Tongue (tissue), 2 donors: ENCODE measurements around the gene KCNIP2. TPM values are rescaled to one million over a fixed set of nuclear protein-coding genes. Genes with fewer than 3 reads are reported as not detected.

Source experiments
- DNase-seq: peaks from one replicate; pipeline ENCODE4 v3.0.0-alpha.2; 2015
- total RNA-seq: library from RNA; depleted of rRNA; stranded (reverse); fragments of >200 nt; gene quantifications from one replicate; pipeline ENCODE4 v1.2.3, GENCODE V29; 2014

Gene KCNIP2
- total RNA-seq, 1 donor from 2014 or later = 0.92 TPM

GRCh38 chr10:101851411-101852116 is 8.0 kb upstream of the KCNIP2 start:
- no peak for DNase-seq

DNA sequence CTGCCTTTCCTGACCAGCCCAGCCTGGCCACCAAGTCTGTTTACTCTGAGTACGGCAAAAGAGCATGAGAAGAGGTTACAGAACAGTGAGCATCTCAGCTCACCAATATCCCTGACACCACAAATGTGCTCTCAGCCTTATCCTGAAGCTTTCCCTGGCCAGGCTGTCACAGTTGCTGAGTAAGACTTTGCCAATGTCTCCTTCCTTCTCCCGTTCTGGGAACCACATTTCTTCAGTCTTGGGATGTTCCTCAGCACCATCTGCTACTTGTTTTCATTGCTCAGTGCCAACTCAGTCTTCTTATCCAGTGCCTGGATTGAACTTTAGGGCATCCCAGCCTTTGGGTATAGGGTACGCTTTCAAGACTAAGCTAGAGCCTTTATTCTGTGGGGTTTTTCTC is 7.1 kb upstream of the KCNIP2 start:
- no peak for DNase-seq

DNA sequence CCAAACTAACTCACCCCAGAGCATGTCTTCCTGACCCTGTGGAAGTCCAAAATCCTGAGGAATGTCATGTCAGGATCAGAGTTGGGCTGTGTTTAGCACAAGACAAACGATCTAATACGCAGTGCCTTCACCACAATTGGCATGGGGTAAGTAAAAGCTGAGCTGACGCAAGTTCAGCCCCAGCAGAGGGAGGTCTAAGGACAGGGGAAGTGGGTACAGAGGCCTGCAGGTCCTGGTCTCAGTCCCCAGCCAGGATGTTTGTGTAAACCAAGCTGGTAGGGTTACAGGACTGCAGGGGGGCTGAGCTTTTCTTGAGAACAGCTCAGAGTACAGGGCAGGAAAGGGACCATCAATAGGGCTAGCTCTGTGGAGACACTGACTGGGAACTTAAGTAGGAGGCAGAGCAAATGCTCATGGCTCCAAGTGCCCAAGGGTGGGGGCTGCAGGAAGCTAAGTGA is 5.3 kb upstream of the KCNIP2 start:
- DNase-seq = no peak

DNA sequence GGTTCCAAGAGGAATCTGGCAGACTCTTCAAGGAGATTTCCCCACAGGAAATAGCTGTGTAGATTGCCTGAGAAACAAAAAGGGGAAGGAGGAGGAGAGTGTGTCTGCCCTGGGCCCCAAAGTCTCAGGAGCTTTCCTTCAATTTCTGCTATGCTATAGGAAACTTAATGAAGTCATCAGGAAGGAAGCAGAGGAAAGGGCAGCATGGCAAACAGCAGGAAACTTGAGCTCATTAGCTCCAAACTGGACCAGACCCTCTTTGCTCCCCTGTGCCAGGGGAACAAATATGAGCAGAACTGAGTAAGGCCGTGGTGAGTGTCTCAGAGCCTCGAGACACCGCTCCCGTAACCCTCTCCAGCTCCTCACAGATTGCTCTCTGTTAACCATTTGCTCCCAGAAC is 4.8 kb upstream of the KCNIP2 start:
- DNase-seq = no peak

DNA sequence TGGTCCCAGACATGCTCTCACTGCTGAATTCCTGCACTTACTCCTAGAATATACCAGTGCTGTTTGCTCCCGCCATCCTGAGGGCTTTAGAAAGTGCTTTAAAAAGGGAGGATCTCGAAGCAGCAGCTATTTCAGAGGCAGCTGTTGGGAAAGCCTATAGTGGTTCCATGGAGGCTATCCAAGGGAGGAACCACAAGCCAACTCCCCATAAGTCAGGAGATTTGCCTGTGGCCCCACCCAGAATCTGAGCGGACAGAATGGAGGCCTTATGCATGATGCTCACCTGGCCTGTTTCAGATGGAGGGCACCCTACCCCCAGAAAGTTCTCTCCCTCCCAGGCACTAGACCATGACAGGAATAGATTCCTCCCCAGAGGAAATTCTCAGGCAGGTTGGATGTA is 2.3 kb upstream of the KCNIP2 start:
- DNase-seq = no peak

DNA sequence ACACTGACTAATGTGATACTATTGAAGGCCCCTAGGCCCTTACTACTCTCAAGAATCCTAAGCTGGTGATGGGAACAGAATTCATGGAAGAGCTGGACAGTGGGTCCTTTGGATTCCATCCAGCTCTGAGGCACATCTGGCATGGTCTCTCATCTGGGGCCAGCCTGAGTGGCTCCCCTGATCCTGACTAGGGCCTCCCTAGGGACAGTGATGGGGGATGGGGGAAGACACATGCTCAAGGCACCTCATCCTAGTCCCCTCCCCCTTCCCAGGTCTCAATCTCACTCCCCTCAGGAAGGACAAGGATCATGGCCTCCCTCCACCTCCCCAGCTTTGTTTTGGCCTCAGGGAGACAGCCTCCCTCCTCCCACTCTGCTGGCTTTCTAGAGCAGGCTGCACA is 1.8 kb downstream of the KCNIP2 start:
- DNase-seq = no peak

- DNase-seq = peak; percentile 94
Measured at GRCh38 chr10:101840741-101841453, 2.7 kb downstream of the KCNIP2 start.

DNA sequence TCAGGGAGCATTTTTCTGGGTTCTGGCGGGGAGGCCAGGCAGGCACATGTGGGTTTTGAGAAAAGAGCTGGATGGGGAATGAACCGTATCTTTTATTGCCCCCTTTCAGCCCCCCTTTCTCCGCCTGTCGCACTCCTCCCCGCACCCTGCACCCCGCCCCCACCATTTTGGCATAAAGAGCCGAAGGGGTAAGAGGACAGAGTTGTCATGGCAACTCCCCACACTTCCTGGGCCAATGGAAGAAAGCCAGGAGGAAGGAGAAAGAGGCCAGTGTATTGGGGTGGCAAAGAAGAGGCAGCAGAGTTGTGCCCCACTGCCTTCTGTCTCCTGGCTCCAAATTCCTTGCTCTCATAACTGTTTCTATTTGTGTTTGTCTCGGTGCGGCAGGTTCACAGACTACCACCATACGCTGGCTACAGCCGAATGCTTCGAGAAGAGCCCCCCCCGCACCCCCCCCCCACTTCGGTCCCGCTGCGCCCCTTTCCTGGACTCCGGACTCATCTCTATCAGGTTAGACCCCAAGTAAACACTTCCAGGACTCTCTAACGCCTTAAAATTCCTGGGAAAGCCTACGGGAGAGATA is 3.4 kb downstream of the KCNIP2 start:
- DNase-seq = peak; percentile 29

DNA sequence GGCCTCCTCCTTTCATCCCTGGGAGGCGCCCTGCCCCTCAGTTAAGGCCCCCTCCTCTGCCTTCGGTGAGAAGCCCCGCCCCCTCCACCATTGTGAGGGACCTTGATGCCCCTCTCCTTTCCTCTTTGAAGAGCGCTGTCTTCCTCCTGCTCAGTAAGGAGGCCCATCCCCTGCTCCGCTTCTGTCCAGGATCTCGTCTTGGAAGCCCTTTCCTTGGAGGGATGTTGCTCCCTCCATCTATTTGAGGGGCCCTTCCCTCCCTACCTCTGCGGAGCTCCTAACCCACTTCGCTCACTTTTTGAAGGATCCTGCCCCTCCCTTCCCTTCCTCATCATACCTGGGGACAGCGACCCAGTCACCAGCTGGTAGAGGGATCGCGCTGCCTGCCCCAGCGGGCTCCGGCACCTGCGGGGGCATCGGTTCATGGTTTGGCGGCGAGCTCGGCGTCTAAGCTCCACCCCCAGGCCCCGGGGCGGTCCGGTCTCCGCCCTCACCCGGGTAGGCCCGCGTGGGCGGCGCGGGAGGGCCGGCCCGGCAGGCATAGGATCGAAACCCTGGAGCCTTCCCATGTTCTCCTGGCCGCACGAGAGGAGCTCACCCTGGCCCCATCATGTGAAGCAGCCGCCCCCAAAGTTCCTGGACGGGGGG is 4.1 kb downstream of the KCNIP2 start:
- DNase-seq = no peak

DNA sequence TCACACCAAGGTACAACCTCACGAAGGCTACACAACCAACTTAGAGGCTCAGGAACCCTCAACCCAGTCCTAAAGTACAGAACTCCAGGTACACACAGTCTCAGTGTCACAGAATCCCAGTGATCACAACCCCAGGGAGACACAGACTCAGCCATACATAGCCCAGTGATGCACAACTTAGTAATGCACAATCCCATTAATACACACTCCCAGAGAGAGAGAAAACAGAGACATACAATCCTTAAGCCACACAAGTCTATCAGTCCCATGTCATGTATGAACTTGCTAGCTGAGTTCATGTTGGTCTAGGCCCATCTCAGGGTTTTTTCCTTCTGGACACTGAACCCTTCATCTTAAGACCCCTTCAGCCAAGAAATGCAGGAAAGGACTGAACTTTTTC is 4.6 kb downstream of the KCNIP2 start:
- DNase-seq = no peak

- no peak for DNase-seq
Measured at GRCh38 chr10:101838416-101838970, 5.1 kb downstream of the KCNIP2 start.

- DNase-seq = no peak
Measured at GRCh38 chr10:101837748-101838147, 5.9 kb downstream of the KCNIP2 start.

- DNase-seq = peak; percentile 55
Measured at GRCh38 chr10:101835362-101835761, 8.2 kb downstream of the KCNIP2 start.

- DNase-seq = no peak
Measured at GRCh38 chr10:101834341-101834740, 9.3 kb downstream of the KCNIP2 start.

DNA sequence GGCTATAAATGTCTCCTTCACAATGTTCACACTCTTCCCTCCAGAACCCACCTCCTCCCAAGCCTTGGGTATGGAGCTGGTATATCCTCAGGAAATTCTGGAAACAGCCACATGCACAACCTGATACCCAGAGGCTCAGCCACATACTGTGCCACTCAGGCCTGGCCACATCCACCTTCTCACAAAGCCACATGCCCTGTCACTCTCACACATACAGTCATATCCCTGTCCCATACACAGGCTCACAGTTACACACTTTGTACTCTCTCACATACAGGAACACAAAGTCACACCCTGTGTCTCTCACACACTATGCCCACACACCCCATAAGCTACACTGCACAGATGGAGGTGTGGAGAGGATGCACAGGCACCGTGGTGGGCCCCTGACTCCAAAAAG is 10.1 kb downstream of the KCNIP2 start:
- DNase-seq = no peak

DNA sequence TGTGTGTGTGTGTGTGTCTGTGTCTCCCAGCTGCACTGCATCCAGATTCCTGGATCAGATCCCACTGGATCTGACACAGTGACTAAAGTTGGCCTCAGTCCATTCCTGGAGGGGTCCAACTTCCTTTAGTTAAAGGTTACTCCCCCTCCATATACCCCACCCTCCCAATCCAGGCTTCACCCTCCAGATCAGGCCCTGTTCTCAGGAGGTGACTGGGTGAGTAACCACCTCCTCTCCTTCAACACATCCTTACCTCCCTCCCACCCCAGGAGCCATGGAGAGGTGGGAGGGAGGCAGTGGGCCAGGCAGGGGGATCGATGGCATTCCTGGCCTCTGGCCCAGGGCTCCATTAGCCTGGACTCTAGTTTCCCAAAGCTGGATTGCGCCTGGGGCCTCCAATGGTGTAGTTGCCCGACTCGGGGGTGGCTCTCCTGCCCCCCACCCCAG is 11.3 kb downstream of the KCNIP2 start:
- peak; percentile 32 for DNase-seq

DNA sequence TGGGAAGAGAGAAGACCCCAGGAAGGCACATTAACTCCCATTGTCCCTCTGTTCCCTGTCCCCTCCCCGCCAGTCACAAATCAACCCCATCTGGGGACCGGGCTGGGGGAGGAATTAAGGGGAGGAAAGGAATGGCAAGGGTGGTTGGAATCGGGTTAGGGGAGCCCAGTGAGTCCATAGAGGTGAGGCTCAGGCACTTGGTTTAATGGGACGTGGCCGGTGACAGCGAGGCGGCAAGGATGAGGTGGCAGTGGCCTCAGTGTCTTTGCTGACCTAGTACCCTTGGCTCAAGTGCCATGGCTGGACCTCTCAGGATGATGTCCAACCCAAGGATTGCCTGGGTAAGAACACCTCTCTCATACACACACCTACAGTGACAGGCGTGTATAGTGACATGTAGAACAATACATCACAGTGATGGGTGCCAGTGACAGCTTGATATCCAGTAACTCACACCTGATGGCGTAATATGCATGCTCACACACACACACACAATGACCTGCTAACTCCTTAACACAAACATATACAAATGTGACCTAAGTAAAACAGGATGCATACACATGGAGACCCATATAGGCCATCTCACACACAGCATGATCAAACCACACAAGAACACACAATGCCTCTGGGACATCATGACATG is 12.3 kb downstream of the KCNIP2 start:
- no peak for DNase-seq

- peak; percentile 94 for DNase-seq
Measured at GRCh38 chr10:101830322-101831168, 13.1 kb downstream of the KCNIP2 start.

GRCh38 chr10:101829561-101830315 is 13.9 kb downstream of the KCNIP2 start:
- DNase-seq = peak; percentile 83
